ENCODE measurements around the gene HECTD4. TPM values are rescaled to one million over a fixed set of nuclear protein-coding genes. Genes with fewer than 3 reads are reported as not detected.

The HECTD4 gene
- total and polyA plus RNA-seq, 4 donors: 4.3 to 80.1 (median 25.5) TPM

DNA sequence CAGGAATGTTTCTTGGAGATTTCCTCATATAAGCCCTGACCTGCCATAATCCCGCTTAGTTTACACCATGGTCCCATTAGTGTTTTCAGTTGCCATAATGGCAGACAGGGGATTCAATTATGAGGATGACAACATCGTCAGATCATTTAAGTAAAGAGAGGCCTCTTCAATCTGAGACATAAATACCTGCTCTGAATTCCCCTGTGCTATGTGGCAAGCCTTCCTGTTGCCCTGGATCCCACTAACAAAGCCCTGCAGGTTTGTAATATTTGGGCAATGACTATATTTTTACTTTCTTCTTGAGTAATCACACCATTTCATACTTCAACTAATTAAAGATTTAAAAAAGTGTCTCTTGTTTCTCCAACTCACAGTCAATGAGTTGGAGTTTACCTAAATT, 147.9 kb downstream of the HECTD4 start:
- H3K4me1 ChIP-seq (ENCODE audit: control insufficient read depth in 4 of 4, insufficient read depth in 4 of 4, low read length in 3 of 4): peaks cover 0 to 3% (median 0%) of the 10 kb centered on the region in 4 donors
- H3K9me3 ChIP-seq (ENCODE audit: control insufficient read depth in 4 of 4, low read length in 3 of 4): no peaks in the 10 kb centered on the region
- no peaks in the 10 kb centered on the region for H3K27me3 ChIP-seq (ENCODE audit: control insufficient read depth in 4 of 4, insufficient read depth in 4 of 4, low read length in 3 of 4)
- TF ChIP-seq SP1 (IDR thresholded peaks at IDR 0.05) (no peak), GABPA (IDR thresholded peaks at IDR 0.05 in 1 of 2, conservative IDR thresholded peaks at IDR 0.05 in 1 of 2) (no peak), JUND (IDR thresholded peaks at IDR 0.05) (no peak), RXRA (IDR thresholded peaks at IDR 0.05) (no peak), EGR1 (IDR thresholded peaks at IDR 0.05; ENCODE audit: low read depth in 2 of 2) (no peak), YY1 (IDR thresholded peaks at IDR 0.05) (no peak)
- TF ChIP-seq, protein P1, sequence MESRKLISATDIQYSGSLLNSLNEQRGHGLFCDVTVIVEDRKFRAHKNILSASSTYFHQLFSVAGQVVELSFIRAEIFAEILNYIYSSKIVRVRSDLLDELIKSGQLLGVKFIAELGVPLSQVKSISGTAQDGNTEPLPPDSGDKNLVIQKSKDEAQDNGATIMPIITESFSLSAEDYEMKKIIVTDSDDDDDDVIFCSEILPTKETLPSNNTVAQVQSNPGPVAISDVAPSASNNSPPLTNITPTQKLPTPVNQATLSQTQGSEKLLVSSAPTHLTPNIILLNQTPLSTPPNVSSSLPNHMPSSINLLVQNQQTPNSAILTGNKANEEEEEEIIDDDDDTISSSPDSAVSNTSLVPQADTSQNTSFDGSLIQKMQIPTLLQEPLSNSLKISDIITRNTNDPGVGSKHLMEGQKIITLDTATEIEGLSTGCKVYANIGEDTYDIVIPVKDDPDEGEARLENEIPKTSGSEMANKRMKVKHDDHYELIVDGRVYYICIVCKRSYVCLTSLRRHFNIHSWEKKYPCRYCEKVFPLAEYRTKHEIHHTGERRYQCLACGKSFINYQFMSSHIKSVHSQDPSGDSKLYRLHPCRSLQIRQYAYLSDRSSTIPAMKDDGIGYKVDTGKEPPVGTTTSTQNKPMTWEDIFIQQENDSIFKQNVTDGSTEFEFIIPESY (IDR thresholded peaks at IDR 0.05): no peak
- TF ChIP-seq, protein P2, sequence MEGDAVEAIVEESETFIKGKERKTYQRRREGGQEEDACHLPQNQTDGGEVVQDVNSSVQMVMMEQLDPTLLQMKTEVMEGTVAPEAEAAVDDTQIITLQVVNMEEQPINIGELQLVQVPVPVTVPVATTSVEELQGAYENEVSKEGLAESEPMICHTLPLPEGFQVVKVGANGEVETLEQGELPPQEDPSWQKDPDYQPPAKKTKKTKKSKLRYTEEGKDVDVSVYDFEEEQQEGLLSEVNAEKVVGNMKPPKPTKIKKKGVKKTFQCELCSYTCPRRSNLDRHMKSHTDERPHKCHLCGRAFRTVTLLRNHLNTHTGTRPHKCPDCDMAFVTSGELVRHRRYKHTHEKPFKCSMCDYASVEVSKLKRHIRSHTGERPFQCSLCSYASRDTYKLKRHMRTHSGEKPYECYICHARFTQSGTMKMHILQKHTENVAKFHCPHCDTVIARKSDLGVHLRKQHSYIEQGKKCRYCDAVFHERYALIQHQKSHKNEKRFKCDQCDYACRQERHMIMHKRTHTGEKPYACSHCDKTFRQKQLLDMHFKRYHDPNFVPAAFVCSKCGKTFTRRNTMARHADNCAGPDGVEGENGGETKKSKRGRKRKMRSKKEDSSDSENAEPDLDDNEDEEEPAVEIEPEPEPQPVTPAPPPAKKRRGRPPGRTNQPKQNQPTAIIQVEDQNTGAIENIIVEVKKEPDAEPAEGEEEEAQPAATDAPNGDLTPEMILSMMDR (IDR thresholded peaks at IDR 0.05; ENCODE audit: low read depth, low read length, missing input control): no peak
- H3K27ac ChIP-seq (ENCODE audit: low read depth in 1 of 2, low read length in 2 of 2): no peak overlapping the region
- H3K9ac ChIP-seq (ENCODE audit: low read depth in 1 of 2, low read length in 2 of 2): no peak overlapping the region
- DNase-seq (ENCODE audit: low spot score): no peak
- 99% methylated on average over 2 of the region's 2 CpGs for WGBS
- no peak overlapping the region for H3K4me3 ChIP-seq (ENCODE audit: low read depth in 1 of 3, low read length in 3 of 3)
- peaks cover 8 to 62% (median 49%) of the 10 kb centered on the region in 4 donors for H3K36me3 ChIP-seq (ENCODE audit: control insufficient read depth in 4 of 4, insufficient read depth in 3 of 4, low read depth in 1 of 4, low read length in 3 of 4)

DNA sequence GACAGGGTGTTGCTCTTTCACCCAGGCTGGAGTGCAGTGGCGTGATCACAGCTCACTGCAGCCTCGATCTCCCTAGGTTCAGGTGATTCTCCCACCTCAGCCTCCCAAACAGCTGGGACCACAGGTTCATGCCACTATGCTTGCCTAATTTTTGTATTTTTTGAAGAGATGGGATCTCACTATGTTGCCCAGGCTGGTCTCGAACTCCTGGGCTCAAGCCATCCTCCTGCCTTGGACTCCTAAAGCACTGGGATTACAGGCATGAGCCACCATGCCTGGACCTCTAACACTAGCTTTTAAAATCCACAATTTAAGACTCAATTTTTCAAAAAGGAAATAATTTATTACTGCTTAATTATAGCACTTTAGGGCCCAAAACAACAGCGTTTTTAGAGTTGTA, 149.0 kb downstream of the HECTD4 start:
- no peak for DNase-seq (ENCODE audit: low spot score)
- Histone ChIP-seq H3K9me3 (ENCODE audit: control insufficient read depth in 4 of 4, low read length in 3 of 4) (no peaks in the 10 kb centered on the region), H3K27me3 (ENCODE audit: control insufficient read depth in 4 of 4, insufficient read depth in 4 of 4, low read length in 3 of 4) (no peaks in the 10 kb centered on the region), H3K9ac (ENCODE audit: low read depth in 1 of 2, low read length in 2 of 2) (no peak overlapping the region), H3K4me1 (ENCODE audit: control insufficient read depth in 4 of 4, insufficient read depth in 4 of 4, low read length in 3 of 4) (no peaks in the 10 kb centered on the region), H3K36me3 (ENCODE audit: control insufficient read depth in 4 of 4, insufficient read depth in 3 of 4, low read depth in 1 of 4, low read length in 3 of 4) (peaks cover 8 to 67% (median 51%) of the 10 kb centered on the region in 4 donors), H3K4me3 (ENCODE audit: low read depth in 1 of 3, low read length in 3 of 3) (no peak overlapping the region), H3K27ac (ENCODE audit: low read depth in 1 of 2, low read length in 2 of 2) (no peak overlapping the region)
- TF ChIP-seq HNF4A (conservative IDR thresholded peaks at IDR 0.05) (no peak), RAD21 (IDR thresholded peaks at IDR 0.05) (no peak), RXRA (IDR thresholded peaks at IDR 0.05) (no peak), FOXA1 (IDR thresholded peaks at IDR 0.05) (no peak), YY1 (IDR thresholded peaks at IDR 0.05) (no peak), JUND (IDR thresholded peaks at IDR 0.05) (no peak), TAF1 (conservative IDR thresholded peaks at IDR 0.05) (no peak), EGR1 (IDR thresholded peaks at IDR 0.05; ENCODE audit: low read depth in 2 of 2) (no peak)
- TF ChIP-seq, protein P3, sequence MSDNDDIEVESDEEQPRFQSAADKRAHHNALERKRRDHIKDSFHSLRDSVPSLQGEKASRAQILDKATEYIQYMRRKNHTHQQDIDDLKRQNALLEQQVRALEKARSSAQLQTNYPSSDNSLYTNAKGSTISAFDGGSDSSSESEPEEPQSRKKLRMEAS (IDR thresholded peaks at IDR 0.05): no peak
- TF ChIP-seq, protein P4, sequence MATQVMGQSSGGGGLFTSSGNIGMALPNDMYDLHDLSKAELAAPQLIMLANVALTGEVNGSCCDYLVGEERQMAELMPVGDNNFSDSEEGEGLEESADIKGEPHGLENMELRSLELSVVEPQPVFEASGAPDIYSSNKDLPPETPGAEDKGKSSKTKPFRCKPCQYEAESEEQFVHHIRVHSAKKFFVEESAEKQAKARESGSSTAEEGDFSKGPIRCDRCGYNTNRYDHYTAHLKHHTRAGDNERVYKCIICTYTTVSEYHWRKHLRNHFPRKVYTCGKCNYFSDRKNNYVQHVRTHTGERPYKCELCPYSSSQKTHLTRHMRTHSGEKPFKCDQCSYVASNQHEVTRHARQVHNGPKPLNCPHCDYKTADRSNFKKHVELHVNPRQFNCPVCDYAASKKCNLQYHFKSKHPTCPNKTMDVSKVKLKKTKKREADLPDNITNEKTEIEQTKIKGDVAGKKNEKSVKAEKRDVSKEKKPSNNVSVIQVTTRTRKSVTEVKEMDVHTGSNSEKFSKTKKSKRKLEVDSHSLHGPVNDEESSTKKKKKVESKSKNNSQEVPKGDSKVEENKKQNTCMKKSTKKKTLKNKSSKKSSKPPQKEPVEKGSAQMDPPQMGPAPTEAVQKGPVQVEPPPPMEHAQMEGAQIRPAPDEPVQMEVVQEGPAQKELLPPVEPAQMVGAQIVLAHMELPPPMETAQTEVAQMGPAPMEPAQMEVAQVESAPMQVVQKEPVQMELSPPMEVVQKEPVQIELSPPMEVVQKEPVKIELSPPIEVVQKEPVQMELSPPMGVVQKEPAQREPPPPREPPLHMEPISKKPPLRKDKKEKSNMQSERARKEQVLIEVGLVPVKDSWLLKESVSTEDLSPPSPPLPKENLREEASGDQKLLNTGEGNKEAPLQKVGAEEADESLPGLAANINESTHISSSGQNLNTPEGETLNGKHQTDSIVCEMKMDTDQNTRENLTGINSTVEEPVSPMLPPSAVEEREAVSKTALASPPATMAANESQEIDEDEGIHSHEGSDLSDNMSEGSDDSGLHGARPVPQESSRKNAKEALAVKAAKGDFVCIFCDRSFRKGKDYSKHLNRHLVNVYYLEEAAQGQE (IDR thresholded peaks at IDR 0.05): no peak
- WGBS: 98% methylated on average over 4 of the region's 4 CpGs

Measured in liver (tissue), 9 donors.